HepG2 (cell line): ENCODE data around the gene TMEM14A. TPM values are rescaled to one million over a fixed set of nuclear protein-coding genes. Genes with fewer than 3 reads are reported as not detected.

Source experiments
- ATF6 ChIP-seq: sonication (generic); formaldehyde crosslinking; conservative IDR thresholded peaks from 2 replicates; pipeline ENCODE4 v1.4.0; 2020; ENCODE audit warnings: missing genetic modification reagents
- FOXP1 ChIP-seq, 2 experiments: fragments of 450-650 bp in 1 of 2; IDR thresholded peaks; 2 replicates each; pipeline ENCODE4 v1.6.1; 2017 to 2018; ENCODE audit warnings: antibody characterized with exemption in 1 of 2
- GMEB1 ChIP-seq: sonication (generic); formaldehyde crosslinking; IDR thresholded peaks from 2 replicates; pipeline ENCODE4 v1.5.1; 2020; ENCODE audit warnings: missing genetic modification reagents, mild to moderate bottlenecking, borderline replicate concordance
- KLF12 ChIP-seq: sonication (generic); formaldehyde crosslinking; IDR thresholded peaks from 2 replicates; pipeline ENCODE4 v1.4.0; 2020; ENCODE audit warnings: missing genetic modification reagents, borderline replicate concordance
- MIXL1 ChIP-seq: IDR thresholded peaks from 2 replicates; pipeline ENCODE4 v1.6.1; 2016
- MTERF4 ChIP-seq: sonication (generic); formaldehyde crosslinking; IDR thresholded peaks from 2 replicates; pipeline ENCODE4 v1.8.0; 2023; ENCODE audit warnings: mild to moderate bottlenecking, missing genetic modification reagents
- REST ChIP-seq, 2 experiments: IDR thresholded peaks; 2 replicates each; pipeline ENCODE4 v1.6.1; 2011 to 2012; ENCODE audit warnings: low read length in 2 of 2, borderline replicate concordance in 1 of 2, low read depth in 1 of 2, mild to moderate bottlenecking in 1 of 2, moderate library complexity in 1 of 2
- SNAI1 ChIP-seq: sonication (generic); formaldehyde crosslinking; IDR thresholded peaks from 2 replicates; pipeline ENCODE4 v1.5.0; 2020; ENCODE audit warnings: mild to moderate bottlenecking, missing genetic modification reagents, borderline replicate concordance
- TCF7L2 ChIP-seq: IDR thresholded peaks from 2 replicates; pipeline ENCODE4 v1.6.1; 2011; ENCODE audit warnings: mild to moderate bottlenecking, low read depth, low read length, moderate library complexity
- ZBTB1 ChIP-seq: sonication (generic); formaldehyde crosslinking; IDR thresholded peaks from 2 replicates; pipeline ENCODE4 v1.4.0; 2020; ENCODE audit warnings: missing genetic modification reagents, borderline replicate concordance
- ZBTB25 ChIP-seq: IDR thresholded peaks from 2 replicates; pipeline ENCODE4 v1.6.1; 2018; ENCODE audit warnings: missing genetic modification reagents
- ZBTB7A ChIP-seq: sonication (generic); formaldehyde crosslinking; IDR thresholded peaks from 2 replicates; pipeline ENCODE4 v1.8.0; 2022; ENCODE audit warnings: mild to moderate bottlenecking, missing genetic modification reagents
- ZNF17 ChIP-seq: sonication (generic); formaldehyde crosslinking; IDR thresholded peaks from 2 replicates; pipeline ENCODE4 v1.5.0; 2020; ENCODE audit warnings: mild to moderate bottlenecking, missing genetic modification reagents
- ZNF280B ChIP-seq: sonication (generic); formaldehyde crosslinking; IDR thresholded peaks from 2 replicates; pipeline ENCODE4 v1.5.0; 2020; ENCODE audit warnings: missing genetic modification reagents, mild to moderate bottlenecking, borderline replicate concordance
- ZNF562 ChIP-seq: sonication (generic); formaldehyde crosslinking; IDR thresholded peaks from 2 replicates; pipeline ENCODE4 v1.8.0; 2022; ENCODE audit warnings: missing genetic modification reagents, borderline replicate concordance
- ZNF737 ChIP-seq: sonication (generic); formaldehyde crosslinking; IDR thresholded peaks from 2 replicates; pipeline ENCODE4 v1.5.0; 2020; ENCODE audit warnings: missing genetic modification reagents, mild to moderate bottlenecking, borderline replicate concordance
- polyA plus RNA-seq, 8 experiments: library from polyadenylated mRNA; depleted of rRNA in 3 of 8; stranded (reverse) in 7 of 8; unstranded in 1 of 8; fragments of >200 nt; fragmentation: Illumina TruSeq in 4 of 8; extraction: Trizol in 4 of 8; gene quantifications; 2 replicates each; pipeline versions ENCODE4 v1.2.1 to v1.2.3, GENCODE V29; 2011 to 2016; ENCODE audit warnings: low read depth in 4 of 8, missing spikeins in 1 of 8, mixed read lengths in 1 of 8; ENCODE audit not compliant: insufficient read depth in 1 of 8
- total RNA-seq, 5 experiments: library from RNA; depleted of rRNA; stranded (reverse); fragments of >200 nt; fragmentation: Illumina TruSeq; extraction: Trizol; gene quantifications; 2 replicates each; pipeline ENCODE4 v1.2.3, GENCODE V29; 2016; ENCODE audit warnings: low read depth in 1 of 5

TMEM14A gene
- total and polyA plus RNA-seq, 2 of the 13 experiments (the other 11 are each of a cell fraction or from before 2014, with no cell fraction given): 24.6 to 73.7 TPM

GRCh38 chr6:52664186-52664990, 6.5 kb upstream of the TMEM14A start (continued):
- TF ChIP-seq GMEB1 (CRISPR knock-in tag): peak; percentile 37; the same call in 1 of the 2 replicates
- TF ChIP-seq ZNF737: peak; percentile 44; the same call in 1 of the 2 replicates
- no peak for TF ChIP-seq MIXL1 (CRISPR knock-in tag)
- peak; percentile 94; the same call in 1 of the 2 replicates for TF ChIP-seq MTERF4 (CRISPR knock-in tag)
- TF ChIP-seq ATF6 (CRISPR knock-in tag): no peak
- TF ChIP-seq FOXP1 (IDR thresholded peaks at IDR 0.05): no peak
- no peak for TF ChIP-seq FOXP1 (CRISPR knock-in tag; IDR thresholded peaks at IDR 0.05)
- peak; percentile 61; the same call in 1 of the 2 replicates for TF ChIP-seq ZBTB7A
- no peak for TF ChIP-seq ZNF562 (CRISPR knock-in tag)
- TF ChIP-seq ZNF17 (CRISPR knock-in tag): no peak
- peak; percentile 26 to 90 for TF ChIP-seq REST (IDR thresholded peaks at IDR 0.05; ENCODE audit: borderline replicate concordance in 1 of 2, low read depth in 1 of 2, low read length in 2 of 2)
- peak; percentile 29; the same call in 1 of the 2 replicates for TF ChIP-seq ZBTB25 (CRISPR knock-in tag)
- no peak; the same call in 1 of the 2 replicates for TF ChIP-seq KLF12
- no peak for TF ChIP-seq TCF7L2
- TF ChIP-seq ZNF280B: peak; percentile 50; the same call in 1 of the 2 replicates
- no peak for TF ChIP-seq ZBTB1 (CRISPR knock-in tag)
- 0 out of 2 replicates have a peak, but pooled peaks have one; percentile 56 for TF ChIP-seq SNAI1
